ENCODE results near the gene DYNLRB2. TPM values are rescaled to one million over a fixed set of nuclear protein-coding genes. Genes with fewer than 3 reads are reported as not detected.

DYNLRB2 gene
- total and polyA plus RNA-seq, 10 of the 15 experiments (the other 5 are each of a cell fraction or from before 2014, with no cell fraction given): 0.21 to 1.2 (median 0.40) TPM; not detected in 5

- H3K9me3 ChIP-seq (replicated peaks; ENCODE audit: control insufficient read depth, insufficient read depth, low read length): no peaks in the 10 kb centered on the region; the same call in 2 of the 3 replicates
- in situ Hi-C loops (cut with MboI) (loop anchor here (25.0 kb wide), 1 partner anchor 294 kb away; no protein-coding TSS in a partner anchor), intact Hi-C loops (cut with micrococcal nuclease; ENCODE audit: unreplicated experiment) (no loop called here)
- H3K27ac ChIP-seq (ENCODE audit: control insufficient read depth, insufficient read depth): no peak overlapping the region
- CTCF ChIA-PET: no interaction called here
- DNase-seq (ENCODE audit: low read depth, low spot score) (no peak), ATAC-seq (no peak), FAIRE-seq (no peak)
- no peak overlapping the region for H2AFZ ChIP-seq (ENCODE audit: control insufficient read depth, low read depth, low read length)
- POLR2A ChIA-PET: no interaction called here
- no peaks in the 10 kb centered on the region for H3K4me1 ChIP-seq (ENCODE audit: control insufficient read depth, insufficient read depth, low read length)
- RAD21 ChIA-PET (ENCODE audit: unreplicated experiment): no interaction called here
- SMC1A ChIA-PET (ENCODE audit: uncharacterized antibody, unreplicated experiment): no interaction called here
- no peaks in the 10 kb centered on the region for H3K36me3 ChIP-seq (ENCODE audit: control insufficient read depth in 2 of 2, insufficient read depth in 2 of 2, low read length in 1 of 2)
- no peaks in the 10 kb centered on the region for H3K79me2 ChIP-seq (ENCODE audit: control insufficient read depth, insufficient read depth, low read length)
- H3K27me3 ChIP-seq (replicated peaks in 1 of 2; ENCODE audit: control insufficient read depth in 2 of 2, insufficient read depth in 2 of 2, low read length in 1 of 2): no peaks in the 10 kb centered on the region
- H3K9ac ChIP-seq (ENCODE audit: control insufficient read depth, insufficient read depth, low read length): no peak overlapping the region
- WGBS (ENCODE audit: insufficient coverage, insufficient replicate concordance, low lambda C conversion rate, missing lambda C conversion rate): 45% methylated on average over 2 of the region's 2 CpGs
- no peak overlapping the region for H3K4me3 ChIP-seq
- no peak overlapping the region for H3K4me2 ChIP-seq (ENCODE audit: control insufficient read depth, insufficient read depth)
- H4K20me1 ChIP-seq (ENCODE audit: control insufficient read depth, insufficient read depth): no peaks in the 10 kb centered on the region
- BruUV-seq (replicated peaks): no TSS peak
- TF ChIP-seq NKRF (conservative IDR thresholded peaks at IDR 0.05): no peak
- TF ChIP-seq EED (IDR thresholded peaks at IDR 0.05; ENCODE audit: low read depth): no peak
- no peak for TF ChIP-seq CEBPB (IDR thresholded peaks at IDR 0.05; ENCODE audit: borderline replicate concordance in 1 of 2, low read depth in 2 of 2, low read length in 2 of 2)
- no peak for TF ChIP-seq ZSCAN29 (IDR thresholded peaks at IDR 0.05)
- TF ChIP-seq CHD2 (IDR thresholded peaks at IDR 0.05; ENCODE audit: borderline replicate concordance, low read depth, low read length): no peak
- TF ChIP-seq GABPA (IDR thresholded peaks at IDR 0.05; ENCODE audit: low read depth): no peak
- TF ChIP-seq MLLT1 (IDR thresholded peaks at IDR 0.05): no peak
- TF ChIP-seq SKIL (IDR thresholded peaks at IDR 0.05; ENCODE audit: low read depth, poor library complexity, severe bottlenecking): no peak
- no peak for TF ChIP-seq BCL3 (IDR thresholded peaks at IDR 0.05; ENCODE audit: borderline replicate concordance, insufficient read depth, low read depth, low read length, poor library complexity, severe bottlenecking)
- no peak for TF ChIP-seq BHLHE40 (IDR thresholded peaks at IDR 0.05; ENCODE audit: borderline replicate concordance in 1 of 2, low read depth in 2 of 2, low read length in 1 of 2)
- TF ChIP-seq NR2F1 (conservative IDR thresholded peaks at IDR 0.05): no peak
- TF ChIP-seq HDGF (IDR thresholded peaks at IDR 0.05): no peak
- TF ChIP-seq NFXL1 (IDR thresholded peaks at IDR 0.05; ENCODE audit: borderline replicate concordance): no peak
- TF ChIP-seq CREB1 (IDR thresholded peaks at IDR 0.05; ENCODE audit: low read depth): no peak
- no peak for TF ChIP-seq IKZF1 (conservative IDR thresholded peaks at IDR 0.05)
- no peak for TF ChIP-seq ELK1 (IDR thresholded peaks at IDR 0.05; ENCODE audit: low read depth, low read length)
- no peak for TF ChIP-seq RB1 (IDR thresholded peaks at IDR 0.05; ENCODE audit: borderline replicate concordance)
- TF ChIP-seq YY1 (IDR thresholded peaks at IDR 0.05; ENCODE audit: low read depth, low read length): no peak
Measured at GRCh38 chr16:80543162-80543561, 2.4 kb downstream of the DYNLRB2 start.
